Stimulated activated CD4-positive, alpha-beta T cell treated with anti-CD3 and anti-CD28 coated beads, Interleukin-4, amount 100 ng/mL, for 4 hours (primary cell): ENCODE data around the gene IFI16.
"Not testable (repeated sequence)": the region's sequence is repeated elsewhere in the genome, so short reads cannot be mapped to it uniquely, and the experiment has no call there.

Experiments used
- DNase-seq, 2 experiments: peaks; one replicate each; pipeline ENCODE4 v3.0.0-alpha.2; 2020

Gene IFI16

GRCh38 chr1:159103021-159103420, 93.3 kb downstream of the IFI16 start:
- DNase-seq, result not testable (repeated sequence)
